ENCODE data around the gene NEK11.

NEK11 gene

GRCh38 chr3:131008326-131008725 is 18.4 kb upstream of the NEK11 start:
- no peaks in the 10 kb centered on the region for H3K9me3 Mint-ChIP-seq
- H3K4me1 Mint-ChIP-seq, result no peaks in the 10 kb centered on the region
- H3K27me3 Mint-ChIP-seq (ENCODE audit: low read depth, poor library complexity), result no peaks in the 10 kb centered on the region
- no peak overlapping the region for H3K4me3 Mint-ChIP-seq
- no peak for TF ChIP-seq CTCF (IDR thresholded peaks at IDR 0.05)
- H3K27ac Mint-ChIP-seq, result no peak overlapping the region
- H3K36me3 Mint-ChIP-seq (ENCODE audit: low read depth), result peaks cover 54% of the 10 kb centered on the region
- DNase-seq, result no peak

GRCh38 chr3:131009698-131010097 is 17.0 kb upstream of the NEK11 start:
- Mint-ChIP-seq H3K27ac (no peak overlapping the region), H3K36me3 (ENCODE audit: low read depth) (peaks cover 48% of the 10 kb centered on the region), H3K9me3 (no peaks in the 10 kb centered on the region), H3K4me1 (no peaks in the 10 kb centered on the region), H3K27me3 (ENCODE audit: low read depth, poor library complexity) (no peaks in the 10 kb centered on the region), H3K4me3 (no peak overlapping the region)
- DNase-seq, result no peak
- TF ChIP-seq CTCF (IDR thresholded peaks at IDR 0.05), result no peak

GRCh38 chr3:131018970-131019369 is 7.7 kb upstream of the NEK11 start:
- TF ChIP-seq CTCF (IDR thresholded peaks at IDR 0.05), result no peak
- no peak overlapping the region for H3K4me3 Mint-ChIP-seq
- peaks cover 15% of the 10 kb centered on the region for H3K4me1 Mint-ChIP-seq
- no peak overlapping the region for H3K27ac Mint-ChIP-seq
- no peaks in the 10 kb centered on the region for H3K27me3 Mint-ChIP-seq (ENCODE audit: low read depth, poor library complexity)
- peaks cover 35% of the 10 kb centered on the region for H3K36me3 Mint-ChIP-seq (ENCODE audit: low read depth)
- H3K9me3 Mint-ChIP-seq, result peaks cover under 1% of the 10 kb centered on the region
- DNase-seq, result no peak

GRCh38 chr3:131020122-131020693 is 6.5 kb upstream of the NEK11 start:
- TF ChIP-seq CTCF (IDR thresholded peaks at IDR 0.05), result no peak
- Mint-ChIP-seq H3K27ac (no peak overlapping the region), H3K4me1 (peaks cover 15% of the 10 kb centered on the region), H3K36me3 (ENCODE audit: low read depth) (peaks cover 45% of the 10 kb centered on the region), H3K4me3 (no peak overlapping the region), H3K27me3 (ENCODE audit: low read depth, poor library complexity) (no peaks in the 10 kb centered on the region), H3K9me3 (peaks cover 6% of the 10 kb centered on the region)
- no peak for DNase-seq

- H3K9me3 Mint-ChIP-seq, result peaks cover 6% of the 10 kb centered on the region
- peaks cover 5% of the 10 kb centered on the region for H3K27me3 Mint-ChIP-seq (ENCODE audit: low read depth, poor library complexity)
- H3K27ac Mint-ChIP-seq, result no peak overlapping the region
- TF ChIP-seq CTCF (IDR thresholded peaks at IDR 0.05), result no peak
- peaks cover 29% of the 10 kb centered on the region for H3K4me1 Mint-ChIP-seq
- peak overlapping the region; percentile 88 for H3K4me3 Mint-ChIP-seq
- peaks cover 40% of the 10 kb centered on the region for H3K36me3 Mint-ChIP-seq (ENCODE audit: low read depth)
- no peak for DNase-seq
Measured at GRCh38 chr3:131025539-131025938, 1.1 kb upstream of the NEK11 start.

- no peak for TF ChIP-seq CTCF (IDR thresholded peaks at IDR 0.05)
- no peak for DNase-seq
- Mint-ChIP-seq H3K4me3 (no peak overlapping the region), H3K9me3 (peaks cover 6% of the 10 kb centered on the region), H3K4me1 (peaks cover 20% of the 10 kb centered on the region), H3K36me3 (ENCODE audit: low read depth) (peaks cover 22% of the 10 kb centered on the region), H3K27me3 (ENCODE audit: low read depth, poor library complexity) (peaks cover 5% of the 10 kb centered on the region), H3K27ac (no peak overlapping the region)
Measured at GRCh38 chr3:131028844-131029243, 2.2 kb downstream of the NEK11 start.
